Uterus (tissue), 4 donors: ENCODE data around the gene CENPU. TPM values are rescaled to one million over a fixed set of nuclear protein-coding genes. Genes with fewer than 3 reads are reported as not detected.

ENCODE experiments used
- DNase-seq, 2 donors: peaks; one replicate each; pipeline ENCODE4 v3.0.0-alpha.2; 2019 to 2020
- H3K27ac ChIP-seq, 2 donors: fragments of 200-600 bp; sonication (generic); 1 replicate in 1 of 2; 2 replicates in 1 of 2; pipeline ENCODE4 v1.5.1; 2016 to 2018
- H3K27me3 ChIP-seq, 2 donors: fragments of 200-600 bp; sonication (generic); one replicate each; pipeline ENCODE4 v1.5.1; 2018 to 2019; ENCODE audit warnings: control low read depth in 1 of 2
- H3K36me3 ChIP-seq, 2 donors: fragments of 200-600 bp; sonication (generic); one replicate each; pipeline ENCODE4 v1.5.1; 2019; ENCODE audit warnings: control low read depth in 1 of 2
- H3K4me1 ChIP-seq, 2 donors: fragments of 200-600 bp; sonication (generic); one replicate each; pipeline ENCODE4 v1.5.1; 2018 to 2019; ENCODE audit warnings: control low read depth in 1 of 2
- H3K4me3 ChIP-seq, 2 donors: fragments of 200-600 bp; sonication (generic); 1 replicate in 1 of 2; 2 replicates in 1 of 2; pipeline ENCODE4 v1.5.1; 2018 to 2019; ENCODE audit warnings: mild to moderate bottlenecking in 1 of 2
- H3K9me3 ChIP-seq, 2 donors: fragments of 200-600 bp; sonication (generic); one replicate each; pipeline ENCODE4 v1.5.1; 2019; ENCODE audit warnings: control low read depth in 1 of 2
- CTCF ChIP-seq, 4 experiments: fragments of 200-600 bp in 2 of 4; fragments of 450-650 bp in 2 of 4; sonication (generic) in 2 of 4; IDR thresholded peaks; one replicate each; pipeline ENCODE4 v1.5.1; 2016 to 2019; ENCODE audit warnings: antibody characterized with exemption in 4 of 4, mild to moderate bottlenecking in 2 of 4, moderate library complexity in 1 of 4
- POLR2A ChIP-seq, 2 donors: fragments of 450-650 bp; IDR thresholded peaks; one replicate each; pipeline ENCODE4 v1.6.1; 2016; ENCODE audit warnings: antibody characterized with exemption in 2 of 2, mild to moderate bottlenecking in 1 of 2, moderate library complexity in 1 of 2
- intact Hi-C: fragments of 100-400 bp; cut with DNase I; formaldehyde crosslinking; loops from one replicate; pipeline ENCODE4 v1.15.1; 2023; ENCODE audit warnings: low total_unique reads
- total RNA-seq, 4 donors: library from RNA; depleted of rRNA in 3 of 4; stranded (reverse); fragments of >200 nt in 3 of 4; gene quantifications; one replicate each; pipeline versions ENCODE4 v1.1.0 to v1.2.4, GENCODE V29; 2014 to 2023
- donor health status: DM: yes; HTN: yes; CAD: no.

CENPU gene
- total RNA-seq, 4 donors from 2014 or later = 1.9 to 30.5 TPM; not detected in 2

- H3K27me3 ChIP-seq = no peaks in the 10 kb centered on the region
- H3K4me1 ChIP-seq = peaks cover 0 to 8% of the 10 kb centered on the region in 2 donors
- no peaks in the 10 kb centered on the region for H3K36me3 ChIP-seq
- TF ChIP-seq CTCF (IDR thresholded peaks at IDR 0.05) = no peak
- no peak for TF ChIP-seq POLR2A (IDR thresholded peaks at IDR 0.05)
- H3K4me3 ChIP-seq = peak overlapping the region; percentile 66 to 92
- H3K27ac ChIP-seq = peak overlapping the region; percentile 91 to 92
- peak; percentile 60 to 64 for DNase-seq
- H3K9me3 ChIP-seq = no peaks in the 10 kb centered on the region
- intact Hi-C loops = no loop called here
These were observed 85.4 kb downstream of the CENPU start for GRCh38 chr4:184648313-184649025.

GRCh38 chr4:184648054-184648312 is 85.9 kb downstream of the CENPU start:
- Histone ChIP-seq H3K4me3 (peak overlapping the region; percentile 66 to 92), H3K27ac (peak overlapping the region; percentile 91 to 92), H3K4me1 (peaks cover 0 to 8% of the 10 kb centered on the region in 2 donors), H3K27me3 (no peaks in the 10 kb centered on the region), H3K36me3 (no peaks in the 10 kb centered on the region), H3K9me3 (no peaks in the 10 kb centered on the region)
- DNase-seq = no peak
- no peak for TF ChIP-seq POLR2A (IDR thresholded peaks at IDR 0.05)
- TF ChIP-seq CTCF (IDR thresholded peaks at IDR 0.05) = no peak
- intact Hi-C loops = no loop called here

- intact Hi-C loops = no loop called here
- no peaks in the 10 kb centered on the region for H3K9me3 ChIP-seq
- peak overlapping the region; percentile 91 to 92 for H3K27ac ChIP-seq
- DNase-seq = no peak
- H3K36me3 ChIP-seq = no peaks in the 10 kb centered on the region
- H3K27me3 ChIP-seq = no peaks in the 10 kb centered on the region
- H3K4me3 ChIP-seq = peak overlapping the region; percentile 66 to 92
- TF ChIP-seq POLR2A (IDR thresholded peaks at IDR 0.05) (no peak), CTCF (IDR thresholded peaks at IDR 0.05) (no peak)
- H3K4me1 ChIP-seq = peaks cover 0 to 8% of the 10 kb centered on the region in 2 donors
These were observed 86.4 kb downstream of the CENPU start for GRCh38 chr4:184647266-184648053.

GRCh38 chr4:184645904-184646610 is 87.8 kb downstream of the CENPU start:
- Histone ChIP-seq H3K4me3 (no peak overlapping the region), H3K27me3 (no peaks in the 10 kb centered on the region), H3K4me1 (peaks cover 0 to 8% of the 10 kb centered on the region in 2 donors), H3K36me3 (no peaks in the 10 kb centered on the region), H3K27ac (no peak overlapping the region), H3K9me3 (no peaks in the 10 kb centered on the region)
- DNase-seq = no peak
- intact Hi-C loops = no loop called here
- TF ChIP-seq CTCF (IDR thresholded peaks at IDR 0.05) (no peak), POLR2A (IDR thresholded peaks at IDR 0.05) (no peak)
